Epithelial cell of umbilical artery (primary cell): ENCODE measurements around the gene IPO8. TPM values are rescaled to one million over a fixed set of nuclear protein-coding genes. Genes with fewer than 3 reads are reported as not detected.

Experiments
- total RNA-seq: library from RNA; depleted of rRNA; stranded (reverse); fragments of >200 nt; gene quantifications from 2 replicates; pipeline ENCODE4 v1.2.3, GENCODE V29; 2014

Gene IPO8
- 28.3 and 37.8 TPM in 2 replicates for total RNA-seq

GRCh38 chr12:30695199-30696102, at the start of gene IPO8:
IPO8 (minus strand) TSS chr12:30695869; CDS start chr12:30695647, 222 bp downstream.

Other genes with a start within 250 kb of the IPO8 start
- 24.7 and 32.4 TPM in 2 replicates for gene CAPRIN2, start 59.1 kb upstream of the IPO8 start, total RNA-seq
- gene TSPAN11, start 230.9 kb upstream of the IPO8 start, total RNA-seq = 0.65 TPM in 1 of 2 replicates, not detected in the other